ENCODE data around the gene IL25. TPM values are rescaled to one million over a fixed set of nuclear protein-coding genes. Genes with fewer than 3 reads are reported as not detected.
"Not testable (repeated sequence)": the region's sequence is repeated elsewhere in the genome, so short reads cannot be mapped to it uniquely, and the experiment has no call there.

The IL25 gene
- total RNA-seq, 1 experiment from 2014 or later = not detected

- CTCF ChIA-PET = no interaction called here
- H3K27ac ChIP-seq = no peak overlapping the region
- no peak for DNase-seq
- no peaks in the 10 kb centered on the region for H3K9me3 ChIP-seq (ENCODE audit: insufficient read depth, low read depth)
- H3K9me2 ChIP-seq (ENCODE audit: insufficient read depth) = no peaks in the 10 kb centered on the region
- no TSS peak for BruUV-seq (replicated peaks)
- POLR2A ChIA-PET (ENCODE audit: unreplicated experiment) = no interaction called here
- no peak overlapping the region for H3K4me2 ChIP-seq
- intact Hi-C loops (cut with micrococcal nuclease; ENCODE audit: unreplicated experiment) = no loop called here
- no peak overlapping the region for H2AFZ ChIP-seq
- no peaks in the 10 kb centered on the region for H3F3A ChIP-seq (ENCODE audit: insufficient read depth, low read depth)
- H3K79me2 ChIP-seq (ENCODE audit: low read depth) = no peaks in the 10 kb centered on the region
- peaks cover 83% of the 10 kb centered on the region for H3K27me3 ChIP-seq (ENCODE audit: insufficient read depth, low read depth)
- H3K4me3 ChIP-seq = no peak overlapping the region
- H3K36me3 ChIP-seq (ENCODE audit: low read depth) = no peaks in the 10 kb centered on the region
- TF ChIP-seq, protein P1, sequence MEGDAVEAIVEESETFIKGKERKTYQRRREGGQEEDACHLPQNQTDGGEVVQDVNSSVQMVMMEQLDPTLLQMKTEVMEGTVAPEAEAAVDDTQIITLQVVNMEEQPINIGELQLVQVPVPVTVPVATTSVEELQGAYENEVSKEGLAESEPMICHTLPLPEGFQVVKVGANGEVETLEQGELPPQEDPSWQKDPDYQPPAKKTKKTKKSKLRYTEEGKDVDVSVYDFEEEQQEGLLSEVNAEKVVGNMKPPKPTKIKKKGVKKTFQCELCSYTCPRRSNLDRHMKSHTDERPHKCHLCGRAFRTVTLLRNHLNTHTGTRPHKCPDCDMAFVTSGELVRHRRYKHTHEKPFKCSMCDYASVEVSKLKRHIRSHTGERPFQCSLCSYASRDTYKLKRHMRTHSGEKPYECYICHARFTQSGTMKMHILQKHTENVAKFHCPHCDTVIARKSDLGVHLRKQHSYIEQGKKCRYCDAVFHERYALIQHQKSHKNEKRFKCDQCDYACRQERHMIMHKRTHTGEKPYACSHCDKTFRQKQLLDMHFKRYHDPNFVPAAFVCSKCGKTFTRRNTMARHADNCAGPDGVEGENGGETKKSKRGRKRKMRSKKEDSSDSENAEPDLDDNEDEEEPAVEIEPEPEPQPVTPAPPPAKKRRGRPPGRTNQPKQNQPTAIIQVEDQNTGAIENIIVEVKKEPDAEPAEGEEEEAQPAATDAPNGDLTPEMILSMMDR (conservative IDR thresholded peaks at IDR 0.05) = no peak
- H4K20me1 ChIP-seq (ENCODE audit: insufficient read depth) = no peaks in the 10 kb centered on the region
- H3K4me1 ChIP-seq (replicated peaks; ENCODE audit: insufficient read depth) = no peaks in the 10 kb centered on the region
Observed at GRCh38 chr14:23389396-23389795, 16.8 kb downstream of the IL25 start.

GRCh38 chr14:23389871-23390270, 17.3 kb downstream of the IL25 start:
- CTCF ChIA-PET; H3K27ac ChIP-seq; H3K4me2 ChIP-seq; H4K20me1 ChIP-seq (ENCODE audit: insufficient read depth); DNase-seq; H3F3A ChIP-seq (ENCODE audit: insufficient read depth, low read depth); intact Hi-C loops (cut with micrococcal nuclease; ENCODE audit: unreplicated experiment); POLR2A ChIA-PET (ENCODE audit: unreplicated experiment); H3K36me3 ChIP-seq (ENCODE audit: low read depth); H3K79me2 ChIP-seq (ENCODE audit: low read depth); H2AFZ ChIP-seq; H3K9me3 ChIP-seq (ENCODE audit: insufficient read depth, low read depth); H3K4me1 ChIP-seq (replicated peaks; ENCODE audit: insufficient read depth); H3K9me2 ChIP-seq (ENCODE audit: insufficient read depth); H3K4me3 ChIP-seq; BruUV-seq (replicated peaks): not testable (repeated sequence)
- H3K27me3 ChIP-seq (ENCODE audit: insufficient read depth, low read depth) = peaks cover 81% of the 10 kb centered on the region

DNA sequence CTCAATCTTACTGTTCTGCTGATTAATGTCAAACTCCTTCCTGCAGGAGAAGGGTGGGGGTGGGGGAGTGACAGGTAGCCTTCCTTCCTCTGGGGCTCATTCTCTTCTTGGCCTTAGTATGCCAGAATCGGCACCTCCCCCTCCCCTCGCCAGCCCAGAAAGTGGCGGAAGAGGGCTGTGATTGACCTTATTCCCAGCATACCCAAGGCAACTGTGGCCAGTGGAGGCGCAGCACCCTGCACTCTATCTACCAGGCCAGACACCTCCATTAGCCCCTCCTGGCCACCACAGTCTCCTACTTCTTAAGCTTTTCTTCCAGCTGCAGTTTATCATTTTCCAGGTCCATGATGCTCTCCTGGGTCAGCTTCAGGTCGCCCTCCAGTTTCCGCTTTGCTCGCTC, 20.0 kb downstream of the IL25 start:
- H3F3A ChIP-seq (ENCODE audit: insufficient read depth, low read depth) = no peaks in the 10 kb centered on the region
- H3K27ac ChIP-seq = no peak overlapping the region
- no peak overlapping the region for H3K4me3 ChIP-seq
- ChIA-PET POLR2A (ENCODE audit: unreplicated experiment) (no interaction called here), CTCF (no interaction called here)
- no peaks in the 10 kb centered on the region for H3K36me3 ChIP-seq (ENCODE audit: low read depth)
- no TSS peak for BruUV-seq (replicated peaks)
- no peaks in the 10 kb centered on the region for H3K9me3 ChIP-seq (ENCODE audit: insufficient read depth, low read depth)
- H3K9me2 ChIP-seq (ENCODE audit: insufficient read depth) = no peaks in the 10 kb centered on the region
- intact Hi-C loops (cut with micrococcal nuclease; ENCODE audit: unreplicated experiment) = no loop called here
- H4K20me1 ChIP-seq (ENCODE audit: insufficient read depth) = no peaks in the 10 kb centered on the region
- no peak overlapping the region for H2AFZ ChIP-seq
- H3K27me3 ChIP-seq (ENCODE audit: insufficient read depth, low read depth) = peaks cover 89% of the 10 kb centered on the region
- no peak for TF ChIP-seq EZH2 (IDR thresholded peaks at IDR 0.05; ENCODE audit: low read depth)
- TF ChIP-seq, protein P1 (conservative IDR thresholded peaks at IDR 0.05) = no peak
- no peak for DNase-seq
- no peak overlapping the region for H3K4me2 ChIP-seq
- H3K4me1 ChIP-seq (replicated peaks; ENCODE audit: insufficient read depth) = no peaks in the 10 kb centered on the region
- H3K79me2 ChIP-seq (ENCODE audit: low read depth) = no peaks in the 10 kb centered on the region

GRCh38 chr14:23396126-23396525, 23.5 kb downstream of the IL25 start:
- peaks cover 93% of the 10 kb centered on the region for H3K27me3 ChIP-seq (ENCODE audit: insufficient read depth, low read depth)
- H3K4me2 ChIP-seq = no peak overlapping the region
- BruUV-seq (replicated peaks) = no TSS peak
- CTCF ChIA-PET = no interaction called here
- no peaks in the 10 kb centered on the region for H3K9me3 ChIP-seq (ENCODE audit: insufficient read depth, low read depth)
- no peak overlapping the region for H3K4me3 ChIP-seq
- H3K36me3 ChIP-seq (ENCODE audit: low read depth) = no peaks in the 10 kb centered on the region
- no peak overlapping the region for H3K27ac ChIP-seq
- no peaks in the 10 kb centered on the region for H3K79me2 ChIP-seq (ENCODE audit: low read depth)
- DNase-seq = no peak
- no peaks in the 10 kb centered on the region for H3K9me2 ChIP-seq (ENCODE audit: insufficient read depth)
- H3K4me1 ChIP-seq (replicated peaks; ENCODE audit: insufficient read depth) = no peaks in the 10 kb centered on the region
- TF ChIP-seq EZH2 (IDR thresholded peaks at IDR 0.05; ENCODE audit: low read depth) = no peak
- TF ChIP-seq, protein P1 (conservative IDR thresholded peaks at IDR 0.05) = no peak
- POLR2A ChIA-PET (ENCODE audit: unreplicated experiment) = no interaction called here
- no peaks in the 10 kb centered on the region for H4K20me1 ChIP-seq (ENCODE audit: insufficient read depth)
- no peak overlapping the region for H2AFZ ChIP-seq
- intact Hi-C loops (cut with micrococcal nuclease; ENCODE audit: unreplicated experiment) = no loop called here
- no peaks in the 10 kb centered on the region for H3F3A ChIP-seq (ENCODE audit: insufficient read depth, low read depth)
